GM12874 (cell line): Measurements from ENCODE around the gene BTNL2.

ENCODE experiments used
- CTCF ChIP-seq: IDR thresholded peaks from 2 replicates; pipeline ENCODE4 v1.5.1; 2011; ENCODE audit warnings: low read depth, mild to moderate bottlenecking, control low read depth, low read length, moderate library complexity; ENCODE audit not compliant: insufficient read depth

BTNL2 gene

GRCh38 chr6:32439602-32440214 is 32.7 kb upstream of the BTNL2 start, which contains the start of gene HLA-DRA:
Gene HLA-DRA, plus strand, starts transcription at chr6:32439887. Its CDS starts 64 bp downstream, at chr6:32439951.
- no peak for TF ChIP-seq CTCF

GRCh38 chr6:32439139-32439538 is 32.2 kb upstream of the BTNL2 start:
- no peak for TF ChIP-seq CTCF

GRCh38 chr6:32436995-32437836 is 30.2 kb upstream of the BTNL2 start:
- TF ChIP-seq CTCF: no peak

GRCh38 chr6:32436186-32436585 is 29.2 kb upstream of the BTNL2 start:
- TF ChIP-seq CTCF: no peak

- TF ChIP-seq CTCF: no peak
Observed at GRCh38 chr6:32432050-32432450, 25.1 kb upstream of the BTNL2 start.

- TF ChIP-seq CTCF: no peak
Observed at GRCh38 chr6:32431142-32431541, 24.2 kb upstream of the BTNL2 start.

- TF ChIP-seq CTCF: no peak
Observed at GRCh38 chr6:32430179-32430578, 23.2 kb upstream of the BTNL2 start.
